ENCODE results near the gene PRRT4.
A peak's percentile ranks its signal among the peaks of the same experiment; 100 is the strongest.

Gene PRRT4

DNA sequence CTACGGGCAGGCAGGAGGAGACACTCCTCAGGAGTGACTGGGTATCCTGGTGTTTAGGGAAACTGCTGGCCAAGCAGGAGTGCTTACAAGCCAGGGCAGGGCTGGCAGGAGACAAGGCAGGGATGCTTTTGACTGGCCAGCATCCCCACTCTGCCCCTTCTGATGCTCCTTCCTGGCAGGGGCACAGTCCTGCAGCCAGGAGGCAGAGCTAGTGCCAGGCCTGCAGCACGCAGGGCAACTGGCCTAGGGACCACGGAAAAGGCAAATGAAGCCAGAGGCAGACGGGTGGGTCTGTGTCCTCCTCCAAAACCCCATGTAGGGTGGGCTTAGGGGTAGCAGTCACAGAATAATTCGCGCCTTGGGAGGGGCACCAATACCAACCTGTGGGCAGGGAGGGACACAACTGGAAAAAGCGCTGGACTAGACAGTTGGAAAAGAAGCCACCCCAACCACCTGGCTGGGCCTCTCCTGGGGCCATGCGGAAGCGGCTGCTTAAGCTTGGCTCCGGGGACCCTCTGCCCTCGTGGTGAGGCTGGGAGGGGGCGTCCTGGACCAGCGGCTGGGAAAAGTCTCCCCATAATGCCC, 43.5 kb upstream of the PRRT4 start:
- TF ChIP-seq, protein P1, sequence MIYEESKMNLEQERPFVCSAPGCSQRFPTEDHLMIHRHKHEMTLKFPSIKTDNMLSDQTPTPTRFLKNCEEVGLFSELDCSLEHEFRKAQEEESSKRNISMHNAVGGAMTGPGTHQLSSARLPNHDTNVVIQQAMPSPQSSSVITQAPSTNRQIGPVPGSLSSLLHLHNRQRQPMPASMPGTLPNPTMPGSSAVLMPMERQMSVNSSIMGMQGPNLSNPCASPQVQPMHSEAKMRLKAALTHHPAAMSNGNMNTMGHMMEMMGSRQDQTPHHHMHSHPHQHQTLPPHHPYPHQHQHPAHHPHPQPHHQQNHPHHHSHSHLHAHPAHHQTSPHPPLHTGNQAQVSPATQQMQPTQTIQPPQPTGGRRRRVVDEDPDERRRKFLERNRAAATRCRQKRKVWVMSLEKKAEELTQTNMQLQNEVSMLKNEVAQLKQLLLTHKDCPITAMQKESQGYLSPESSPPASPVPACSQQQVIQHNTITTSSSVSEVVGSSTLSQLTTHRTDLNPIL (CRISPR knock-in tag; IDR thresholded peaks at IDR 0.05; ENCODE audit: low read depth): no peak
- no peak for TF ChIP-seq ZC3H10 (CRISPR knock-in tag; IDR thresholded peaks at IDR 0.05)
- no peak for TF ChIP-seq GLIS3 (CRISPR knock-in tag; IDR thresholded peaks at IDR 0.05)
- TF ChIP-seq BACH2 (CRISPR knock-in tag; IDR thresholded peaks at IDR 0.05; ENCODE audit: borderline replicate concordance): no peak
- peak; percentile 53 for ATAC-seq

- no peak for TF ChIP-seq ESRRG (CRISPR knock-in tag; IDR thresholded peaks at IDR 0.05)
- no peak for TF ChIP-seq ZNF565 (CRISPR knock-in tag; conservative IDR thresholded peaks at IDR 0.05; ENCODE audit: low read depth)
- no peak for TF ChIP-seq TSHZ2 (CRISPR knock-in tag; IDR thresholded peaks at IDR 0.05)
- TF ChIP-seq ZFP3 (CRISPR knock-in tag; IDR thresholded peaks at IDR 0.05): no peak
- no peak for TF ChIP-seq OSR1 (CRISPR knock-in tag; IDR thresholded peaks at IDR 0.05)
- TF ChIP-seq, protein P1 (CRISPR knock-in tag; IDR thresholded peaks at IDR 0.05; ENCODE audit: low read depth): no peak
- TF ChIP-seq SNAI2 (CRISPR knock-in tag; IDR thresholded peaks at IDR 0.05): no peak
- no peak for TF ChIP-seq PPARA (CRISPR knock-in tag; IDR thresholded peaks at IDR 0.05; ENCODE audit: borderline replicate concordance)
- ATAC-seq: no peak
These were observed 42.7 kb upstream of the PRRT4 start for GRCh38 chr7:128404143-128404681.

GRCh38 chr7:128403676-128404075, 42.2 kb upstream of the PRRT4 start:
- TF ChIP-seq CSDC2 (CRISPR knock-in tag; IDR thresholded peaks at IDR 0.05) (no peak), PPARA (CRISPR knock-in tag; IDR thresholded peaks at IDR 0.05; ENCODE audit: borderline replicate concordance) (no peak), ESRRG (CRISPR knock-in tag; IDR thresholded peaks at IDR 0.05) (no peak), POU6F1 (CRISPR knock-in tag; IDR thresholded peaks at IDR 0.05; ENCODE audit: borderline replicate concordance, low read depth) (no peak), ZC3H10 (CRISPR knock-in tag; IDR thresholded peaks at IDR 0.05) (no peak), TCF4 (CRISPR knock-in tag; IDR thresholded peaks at IDR 0.05; ENCODE audit: borderline replicate concordance) (no peak), TOX (CRISPR knock-in tag; IDR thresholded peaks at IDR 0.05; ENCODE audit: borderline replicate concordance) (no peak), ZFP3 (CRISPR knock-in tag; IDR thresholded peaks at IDR 0.05) (no peak), ARNTL (CRISPR knock-in tag; IDR thresholded peaks at IDR 0.05; ENCODE audit: borderline replicate concordance, low read depth) (no peak)
- TF ChIP-seq, protein P1 (CRISPR knock-in tag; IDR thresholded peaks at IDR 0.05; ENCODE audit: low read depth): no peak
- no peak for ATAC-seq

GRCh38 chr7:128402356-128402755, 40.9 kb upstream of the PRRT4 start:
- TF ChIP-seq ARNTL (CRISPR knock-in tag; IDR thresholded peaks at IDR 0.05; ENCODE audit: borderline replicate concordance, low read depth) (no peak), TSHZ2 (CRISPR knock-in tag; IDR thresholded peaks at IDR 0.05) (no peak)
- ATAC-seq: no peak

Measured in SK-N-SH treated with all-trans-retinoic acid at 6 μM for 48 hours (cell line).